Kidney glomerular epithelial cell (primary cell): Measurements from ENCODE around the gene ATXN10.

Experiments used
- DNase-seq: peaks from one replicate; lab custom pipeline; 2025; lab: John Stamatoyannopoulos, UW

The ATXN10 gene

GRCh38 chr22:45823336-45823735 is 151.7 kb downstream of the ATXN10 start:
- no peak for DNase-seq

GRCh38 chr22:45826520-45826919 is 154.9 kb downstream of the ATXN10 start:
- DNase-seq: no peak

- no peak for DNase-seq
Measured at GRCh38 chr22:45828841-45829240, 157.2 kb downstream of the ATXN10 start.

- peak; percentile 5 for DNase-seq
Measured at GRCh38 chr22:45830531-45831245, 159.1 kb downstream of the ATXN10 start.

GRCh38 chr22:45831394-45831793 is 159.8 kb downstream of the ATXN10 start:
- DNase-seq: no peak

GRCh38 chr22:45832180-45832579 is 160.5 kb downstream of the ATXN10 start:
- no peak for DNase-seq

- no peak for DNase-seq
Measured at GRCh38 chr22:45832959-45833580, 161.4 kb downstream of the ATXN10 start.

- no peak for DNase-seq
Measured at GRCh38 chr22:45833613-45834012, 162.0 kb downstream of the ATXN10 start.

GRCh38 chr22:45834241-45834640 is 162.6 kb downstream of the ATXN10 start:
- no peak for DNase-seq

GRCh38 chr22:45834795-45835194 is 163.2 kb downstream of the ATXN10 start:
- DNase-seq: no peak

- no peak for DNase-seq
Measured at GRCh38 chr22:45836418-45837169, 165.0 kb downstream of the ATXN10 start.

- no peak for DNase-seq
Measured at GRCh38 chr22:45837508-45837907, 165.9 kb downstream of the ATXN10 start.

- no peak for DNase-seq
Measured at GRCh38 chr22:45838305-45838887, 166.8 kb downstream of the ATXN10 start.

GRCh38 chr22:45840483-45840882 is 168.8 kb downstream of the ATXN10 start:
- no peak for DNase-seq

GRCh38 chr22:45842291-45842991 is 170.8 kb downstream of the ATXN10 start:
- peak; percentile 58 for DNase-seq

GRCh38 chr22:45843031-45843430 is 171.4 kb downstream of the ATXN10 start:
- DNase-seq: no peak

- DNase-seq: no peak
Measured at GRCh38 chr22:45843986-45844385, 172.4 kb downstream of the ATXN10 start.

- DNase-seq: no peak
Measured at GRCh38 chr22:45845076-45845487, 173.4 kb downstream of the ATXN10 start.

GRCh38 chr22:45846952-45847351 is 175.3 kb downstream of the ATXN10 start:
- DNase-seq: no peak

- no peak for DNase-seq
Measured at GRCh38 chr22:45848904-45849303, 177.3 kb downstream of the ATXN10 start.

- no peak for DNase-seq
Measured at GRCh38 chr22:45852826-45853225, 181.2 kb downstream of the ATXN10 start.

- DNase-seq: no peak
Measured at GRCh38 chr22:45855961-45856360, 184.3 kb downstream of the ATXN10 start.
